ENCODE data around the gene DDX27.

DNA sequence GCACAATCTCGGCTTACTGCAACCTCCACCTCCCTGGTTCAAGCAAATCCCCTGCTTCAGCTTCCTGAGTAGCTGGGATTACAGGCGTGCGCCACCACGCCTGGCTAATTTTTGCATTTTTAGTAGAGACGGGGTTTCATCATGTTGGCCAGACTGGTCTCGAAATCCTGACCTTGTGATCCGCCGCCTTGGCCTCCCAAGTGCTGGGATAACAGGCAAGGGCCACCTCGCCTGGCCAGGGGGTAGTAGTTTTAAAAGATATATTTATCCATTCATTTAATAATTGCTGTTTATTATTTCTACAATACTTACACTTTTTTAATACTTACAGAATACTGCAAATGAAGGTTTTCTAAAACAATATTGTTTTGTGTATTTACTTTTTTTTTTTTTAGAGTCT is 15.5 kb upstream of the DDX27 start:
- TF ChIP-seq, protein P1, sequence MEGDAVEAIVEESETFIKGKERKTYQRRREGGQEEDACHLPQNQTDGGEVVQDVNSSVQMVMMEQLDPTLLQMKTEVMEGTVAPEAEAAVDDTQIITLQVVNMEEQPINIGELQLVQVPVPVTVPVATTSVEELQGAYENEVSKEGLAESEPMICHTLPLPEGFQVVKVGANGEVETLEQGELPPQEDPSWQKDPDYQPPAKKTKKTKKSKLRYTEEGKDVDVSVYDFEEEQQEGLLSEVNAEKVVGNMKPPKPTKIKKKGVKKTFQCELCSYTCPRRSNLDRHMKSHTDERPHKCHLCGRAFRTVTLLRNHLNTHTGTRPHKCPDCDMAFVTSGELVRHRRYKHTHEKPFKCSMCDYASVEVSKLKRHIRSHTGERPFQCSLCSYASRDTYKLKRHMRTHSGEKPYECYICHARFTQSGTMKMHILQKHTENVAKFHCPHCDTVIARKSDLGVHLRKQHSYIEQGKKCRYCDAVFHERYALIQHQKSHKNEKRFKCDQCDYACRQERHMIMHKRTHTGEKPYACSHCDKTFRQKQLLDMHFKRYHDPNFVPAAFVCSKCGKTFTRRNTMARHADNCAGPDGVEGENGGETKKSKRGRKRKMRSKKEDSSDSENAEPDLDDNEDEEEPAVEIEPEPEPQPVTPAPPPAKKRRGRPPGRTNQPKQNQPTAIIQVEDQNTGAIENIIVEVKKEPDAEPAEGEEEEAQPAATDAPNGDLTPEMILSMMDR (conservative IDR thresholded peaks at IDR 0.05; ENCODE audit: low read depth, low read length), result no peak
- TF ChIP-seq EZH2 (IDR thresholded peaks at IDR 0.05; ENCODE audit: low read length, unreplicated experiment), result no peak
- no peak for TF ChIP-seq EZH2phosphoT487 (IDR thresholded peaks at IDR 0.05; ENCODE audit: borderline replicate concordance, low read length)
